Cardiac muscle cell (in vitro differentiated cells and primary cell): ENCODE data around the gene RSPH9. TPM values are rescaled to one million over a fixed set of nuclear protein-coding genes. Genes with fewer than 3 reads are reported as not detected.

Source experiments
- DNase-seq, 2 donors: peaks; one replicate each; pipeline versions ENCODE4 v3.0.0 to v3.0.0-alpha.2; 2010 to 2017; ENCODE audit warnings: low read depth in 1 of 2, low spot score in 1 of 2
- H3K27ac ChIP-seq: fragments of 200-600 bp; sonication (generic); 2 replicates; pipeline ENCODE4 v1.5.1; 2016
- H3K27me3 ChIP-seq: fragments of 200-600 bp; sonication (generic); 2 replicates; pipeline ENCODE4 v1.6.0; 2016; ENCODE audit warnings: control low read depth
- H3K36me3 ChIP-seq: fragments of 200-600 bp; sonication (generic); 2 replicates; pipeline ENCODE4 v1.5.1; 2016; ENCODE audit warnings: control low read depth
- H3K4me1 ChIP-seq: fragments of 200-600 bp; sonication (generic); 2 replicates; pipeline ENCODE4 v1.8.1; 2017; ENCODE audit warnings: low read depth, mild to moderate bottlenecking, mixed run types
- H3K4me3 ChIP-seq: fragments of 200-600 bp; sonication (generic); 2 replicates; pipeline ENCODE4 v1.5.1; 2016; ENCODE audit warnings: mild to moderate bottlenecking
- H3K9me3 ChIP-seq: fragments of 200-600 bp; sonication (generic); 2 replicates; pipeline ENCODE4 v1.5.1; 2017; ENCODE audit warnings: low read depth, mild to moderate bottlenecking, control low read depth
- CTCF ChIP-seq: IDR thresholded peaks from 2 replicates; pipeline ENCODE4 v1.5.1; 2012; ENCODE audit warnings: low read depth, mild to moderate bottlenecking, low read length
- polyA plus RNA-seq: library from polyadenylated mRNA; unstranded; fragments of >200 nt; fragmentation: Nextera tagmentation; extraction: Ambion mirVana; gene quantifications from 2 replicates; pipeline ENCODE4 v1.2.1, GENCODE V29; 2016
- total RNA-seq: library from RNA; depleted of rRNA; stranded (reverse); fragments of >200 nt; gene quantifications from 2 replicates; pipeline ENCODE4 v1.2.3, GENCODE V29; 2016

RSPH9 gene
- total and polyA plus RNA-seq, 2 experiments from 2014 or later, result 2.9 to 5.8 TPM

GRCh38 chr6:43680308-43681200 lies 35.7 kb downstream of the RSPH9 start:
- no peak for DNase-seq
- H3K4me1 ChIP-seq, result no peaks in the 10 kb centered on the region
- no peak for TF ChIP-seq CTCF
- no peaks in the 10 kb centered on the region for H3K27me3 ChIP-seq
- no peak overlapping the region for H3K27ac ChIP-seq
- H3K36me3 ChIP-seq, result peaks cover 16% of the 10 kb centered on the region
- no peak overlapping the region for H3K4me3 ChIP-seq
- no peaks in the 10 kb centered on the region for H3K9me3 ChIP-seq

- Histone ChIP-seq H3K9me3 (no peaks in the 10 kb centered on the region), H3K27ac (no peak overlapping the region), H3K36me3 (peaks cover 16% of the 10 kb centered on the region), H3K4me3 (no peak overlapping the region), H3K27me3 (no peaks in the 10 kb centered on the region), H3K4me1 (peaks cover 3% of the 10 kb centered on the region)
- DNase-seq, result no peak
- TF ChIP-seq CTCF, result no peak
These were observed 36.5 kb downstream of the RSPH9 start for GRCh38 chr6:43681303-43681702.

GRCh38 chr6:43682724-43683429 lies 38.0 kb downstream of the RSPH9 start:
- TF ChIP-seq CTCF, result no peak
- no peaks in the 10 kb centered on the region for H3K27me3 ChIP-seq
- peaks cover 4% of the 10 kb centered on the region for H3K36me3 ChIP-seq
- no peaks in the 10 kb centered on the region for H3K9me3 ChIP-seq
- H3K27ac ChIP-seq, result no peak overlapping the region
- no peak overlapping the region for H3K4me3 ChIP-seq
- peaks cover 9% of the 10 kb centered on the region for H3K4me1 ChIP-seq
- DNase-seq, result no peak

- H3K9me3 ChIP-seq, result no peaks in the 10 kb centered on the region
- H3K27ac ChIP-seq, result no peak overlapping the region
- no peak for TF ChIP-seq CTCF
- DNase-seq, result no peak
- H3K4me3 ChIP-seq, result no peak overlapping the region
- peaks cover 9% of the 10 kb centered on the region for H3K4me1 ChIP-seq
- H3K36me3 ChIP-seq, result no peaks in the 10 kb centered on the region
- H3K27me3 ChIP-seq, result no peaks in the 10 kb centered on the region
These were observed 39.0 kb downstream of the RSPH9 start for GRCh38 chr6:43683708-43684455.

GRCh38 chr6:43687079-43687436 lies 42.2 kb downstream of the RSPH9 start:
- Histone ChIP-seq H3K4me1 (peaks cover 9% of the 10 kb centered on the region), H3K4me3 (peak overlapping the region; percentile 94), H3K9me3 (no peaks in the 10 kb centered on the region), H3K27ac (peak overlapping the region; percentile 83), H3K27me3 (no peaks in the 10 kb centered on the region), H3K36me3 (no peaks in the 10 kb centered on the region)
- no peak for TF ChIP-seq CTCF
- DNase-seq, result no peak
